Measurements from ENCODE around the gene EHD3.

Gene EHD3

GRCh38 chr2:31284107-31284506 lies 50.2 kb downstream of the EHD3 start:
- no peak for DNase-seq (ENCODE audit: low read depth in 1 of 2, low spot score in 1 of 2)
- H3K27ac ChIP-seq (replicated peaks), result no peak overlapping the region
- H3K27me3 ChIP-seq (ENCODE audit: insufficient read depth, poor library complexity, severe bottlenecking), result no peaks in the 10 kb centered on the region
- TF ChIP-seq SPI1 (IDR thresholded peaks at IDR 0.05; ENCODE audit: borderline replicate concordance, low read depth), result no peak
- TF ChIP-seq REST (IDR thresholded peaks at IDR 0.05; ENCODE audit: insufficient replicate concordance, low read depth), result no peak
- no peak for TF ChIP-seq GABPA (IDR thresholded peaks at IDR 0.05; ENCODE audit: low read depth)
- TF ChIP-seq CTCF (IDR thresholded peaks at IDR 0.05; ENCODE audit: insufficient read depth, low read length), result no peak
- no peak for TF ChIP-seq POLR2AphosphoS5 (IDR thresholded peaks at IDR 0.05; ENCODE audit: low read depth)
- H3K4me3 ChIP-seq (replicated peaks; ENCODE audit: insufficient read depth, low read length), result no peak overlapping the region

GRCh38 chr2:31286230-31286629 lies 52.3 kb downstream of the EHD3 start:
- Histone ChIP-seq H3K27ac (replicated peaks) (no peak overlapping the region), H3K27me3 (ENCODE audit: insufficient read depth, poor library complexity, severe bottlenecking) (no peaks in the 10 kb centered on the region), H3K4me3 (replicated peaks; ENCODE audit: insufficient read depth, low read length) (no peak overlapping the region)
- no peak for TF ChIP-seq CTCF (IDR thresholded peaks at IDR 0.05; ENCODE audit: insufficient read depth, low read length)
- TF ChIP-seq GABPA (IDR thresholded peaks at IDR 0.05; ENCODE audit: low read depth), result no peak
- no peak for TF ChIP-seq POLR2AphosphoS5 (IDR thresholded peaks at IDR 0.05; ENCODE audit: low read depth)
- no peak for TF ChIP-seq REST (IDR thresholded peaks at IDR 0.05; ENCODE audit: insufficient replicate concordance, low read depth)
- TF ChIP-seq SPI1 (IDR thresholded peaks at IDR 0.05; ENCODE audit: borderline replicate concordance, low read depth), result no peak
- DNase-seq (ENCODE audit: low read depth in 1 of 2, low spot score in 1 of 2), result no peak

- DNase-seq (ENCODE audit: low read depth in 1 of 2, low spot score in 1 of 2), result no peak
- H3K27me3 ChIP-seq (ENCODE audit: insufficient read depth, poor library complexity, severe bottlenecking), result no peaks in the 10 kb centered on the region
- no peak for TF ChIP-seq POLR2AphosphoS5 (IDR thresholded peaks at IDR 0.05; ENCODE audit: low read depth)
- TF ChIP-seq SPI1 (IDR thresholded peaks at IDR 0.05; ENCODE audit: borderline replicate concordance, low read depth), result no peak
- no peak for TF ChIP-seq CTCF (IDR thresholded peaks at IDR 0.05; ENCODE audit: insufficient read depth, low read length)
- no peak for TF ChIP-seq GABPA (IDR thresholded peaks at IDR 0.05; ENCODE audit: low read depth)
- no peak for TF ChIP-seq REST (IDR thresholded peaks at IDR 0.05; ENCODE audit: insufficient replicate concordance, low read depth)
- no peak overlapping the region for H3K4me3 ChIP-seq (replicated peaks; ENCODE audit: insufficient read depth, low read length)
- H3K27ac ChIP-seq (replicated peaks), result no peak overlapping the region
These were observed 53.1 kb downstream of the EHD3 start for GRCh38 chr2:31286961-31287550.
